Urinary bladder (tissue), 4 donors: Measurements from ENCODE around the gene KLK6. TPM values are rescaled to one million over a fixed set of nuclear protein-coding genes. Genes with fewer than 3 reads are reported as not detected.
"Not testable (repeated sequence)": the region's sequence is repeated elsewhere in the genome, so short reads cannot be mapped to it uniquely, and the experiment has no call there.

Source experiments
- DNase-seq: peaks from one replicate; pipeline ENCODE4 v3.0.0-alpha.2; 2015; ENCODE audit errors: extremely low spot score
- H3K27ac ChIP-seq: one replicate; pipeline ENCODE4 v1.5.1; 2013; ENCODE audit warnings: low read depth, mild to moderate bottlenecking, moderate library complexity
- H3K36me3 ChIP-seq: one replicate; pipeline ENCODE4 v1.6.1; 2013; ENCODE audit warnings: mild to moderate bottlenecking, moderate library complexity; ENCODE audit not compliant: insufficient read depth
- H3K4me1 ChIP-seq: one replicate; pipeline ENCODE4 v1.6.1; 2013; ENCODE audit warnings: mild to moderate bottlenecking, moderate library complexity; ENCODE audit not compliant: insufficient read depth
- H3K4me3 ChIP-seq: one replicate; pipeline ENCODE4 v1.5.1; 2013; ENCODE audit warnings: low read depth, low read length
- WGBS: extraction: QIAGEN DNeasy Blood & Tissue Kit; methylation state at CpG from one replicate; pipeline ENCODE4 v1.1.7; 2013; 5-methylcytosine and 5-hydroxymethylcytosine counted together
- polyA plus RNA-seq: library from polyadenylated mRNA; stranded (reverse); fragments of 200-250 nt; gene quantifications from one replicate; pipeline ENCODE4 v1.2.3, GENCODE V29; 2013
- total RNA-seq: library from RNA; depleted of rRNA; stranded (reverse); fragments of >200 nt; gene quantifications from one replicate; pipeline ENCODE4 v1.2.3, GENCODE V29; 2014
- donor health status: healthy with polysubstance abuse.
- donor health status: healthy.

The KLK6 gene
- total and polyA plus RNA-seq, 2 donors, result not detected

DNA sequence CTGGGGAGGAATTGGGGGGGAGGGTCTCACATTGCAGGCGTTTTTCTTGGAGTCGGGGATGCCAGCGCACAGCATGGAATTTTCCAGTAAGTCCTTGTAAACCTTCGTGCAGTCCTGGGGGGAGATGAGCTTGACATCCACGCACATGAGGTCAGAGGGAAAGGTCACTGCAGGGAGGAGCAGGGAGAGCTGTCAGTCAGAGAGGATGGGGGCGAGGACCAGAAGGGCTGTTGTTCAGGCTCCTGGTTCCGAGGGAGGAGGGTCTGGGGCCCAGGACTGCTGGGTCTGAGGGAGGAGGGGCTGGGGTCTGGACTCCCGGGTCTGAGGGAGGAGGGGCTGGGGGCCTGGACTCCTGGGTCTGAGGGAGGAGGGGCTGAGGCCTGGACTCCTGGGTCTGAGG, 10.4 kb upstream of the KLK6 start:
- no peak for DNase-seq
- no peaks in the 10 kb centered on the region for H3K36me3 ChIP-seq
- H3K4me1 ChIP-seq, result no peaks in the 10 kb centered on the region
- no peak overlapping the region for H3K4me3 ChIP-seq
- no peak overlapping the region for H3K27ac ChIP-seq
- 18% methylated on average over 8 of the region's 8 CpGs for WGBS

DNA sequence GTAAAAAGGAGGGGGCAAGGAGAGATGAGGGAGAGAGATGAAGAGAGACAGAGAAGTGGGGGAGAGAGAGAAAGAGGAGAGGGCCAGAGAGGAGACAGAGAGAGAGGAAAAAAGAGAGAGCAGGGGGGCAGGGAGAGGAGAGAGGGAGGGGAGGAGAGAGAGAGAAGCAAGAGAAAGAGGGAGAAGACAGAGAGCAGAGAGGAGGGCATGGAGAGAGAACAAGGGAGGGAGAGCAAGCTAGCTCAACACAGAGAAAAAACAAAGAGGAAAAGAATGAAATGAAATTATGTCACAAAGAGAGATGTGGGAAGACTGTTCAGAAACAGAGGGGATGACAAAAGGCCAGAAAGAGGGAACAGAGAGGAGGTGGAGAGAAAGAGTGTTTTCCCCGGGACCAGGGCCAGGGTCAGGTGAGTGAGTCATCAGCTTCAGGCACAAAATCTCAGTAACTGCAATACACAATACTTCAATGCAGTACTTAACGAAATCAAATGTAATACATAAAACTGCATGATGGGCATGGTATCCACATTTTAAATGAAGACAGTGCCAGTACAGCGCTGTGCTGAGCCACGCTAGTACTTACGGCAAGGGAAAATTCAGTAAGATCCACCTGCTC, 9.5 kb upstream of the KLK6 start:
- H3K4me1 ChIP-seq, result no peaks in the 10 kb centered on the region
- no peak overlapping the region for H3K4me3 ChIP-seq
- no peak overlapping the region for H3K27ac ChIP-seq
- H3K36me3 ChIP-seq, result no peaks in the 10 kb centered on the region
- 56% methylated on average over 5 of the region's 5 CpGs for WGBS
- no peak for DNase-seq

DNA sequence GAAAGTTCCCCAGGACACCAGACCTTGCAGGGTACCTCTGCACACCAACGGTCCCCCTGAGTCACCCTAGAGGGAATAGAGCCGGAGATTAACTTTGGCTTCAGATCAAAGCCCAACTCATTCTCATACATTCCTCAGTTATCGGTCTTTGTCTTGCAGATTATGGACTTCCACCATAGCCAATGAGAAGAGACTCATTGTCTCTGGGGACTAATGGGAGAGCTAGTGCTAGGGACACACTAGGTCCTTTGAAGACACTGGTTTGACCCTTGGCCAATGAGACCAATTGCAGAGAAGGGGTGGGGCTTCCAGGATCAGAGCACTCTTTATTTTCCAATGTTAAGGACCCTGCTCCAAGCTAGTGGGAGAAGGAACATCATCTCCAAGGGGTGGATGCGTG, 8.2 kb upstream of the KLK6 start:
- Histone ChIP-seq H3K27ac (no peak overlapping the region), H3K36me3 (no peaks in the 10 kb centered on the region), H3K4me1 (no peaks in the 10 kb centered on the region), H3K4me3 (no peak overlapping the region)
- WGBS, result 71% methylated on average over 4 of the region's 4 CpGs
- DNase-seq, result no peak

DNA sequence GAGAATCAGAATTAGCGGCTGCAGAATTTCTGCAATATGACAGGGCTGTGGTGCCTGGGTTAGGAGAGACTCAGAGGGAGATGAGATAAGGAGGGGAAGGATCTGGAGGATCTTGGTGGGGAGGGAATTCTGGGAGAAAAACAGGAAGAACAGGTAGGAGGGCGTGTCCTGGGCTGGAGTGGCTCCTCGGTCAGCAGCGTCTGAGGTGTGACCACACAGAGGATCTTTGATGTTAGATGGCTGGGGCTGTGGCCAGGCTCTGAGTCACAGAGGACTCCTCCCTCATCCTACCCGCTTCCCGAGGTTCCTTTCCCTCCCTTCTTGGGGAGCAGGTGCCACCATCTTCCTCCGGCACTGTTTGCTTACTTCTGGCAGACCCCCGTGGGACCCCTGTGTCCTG, 6.4 kb upstream of the KLK6 start:
- WGBS, result 13% methylated on average over 8 of the region's 8 CpGs
- Histone ChIP-seq H3K36me3 (no peaks in the 10 kb centered on the region), H3K27ac (no peak overlapping the region), H3K4me3 (no peak overlapping the region), H3K4me1 (no peaks in the 10 kb centered on the region)
- DNase-seq, result no peak

DNA sequence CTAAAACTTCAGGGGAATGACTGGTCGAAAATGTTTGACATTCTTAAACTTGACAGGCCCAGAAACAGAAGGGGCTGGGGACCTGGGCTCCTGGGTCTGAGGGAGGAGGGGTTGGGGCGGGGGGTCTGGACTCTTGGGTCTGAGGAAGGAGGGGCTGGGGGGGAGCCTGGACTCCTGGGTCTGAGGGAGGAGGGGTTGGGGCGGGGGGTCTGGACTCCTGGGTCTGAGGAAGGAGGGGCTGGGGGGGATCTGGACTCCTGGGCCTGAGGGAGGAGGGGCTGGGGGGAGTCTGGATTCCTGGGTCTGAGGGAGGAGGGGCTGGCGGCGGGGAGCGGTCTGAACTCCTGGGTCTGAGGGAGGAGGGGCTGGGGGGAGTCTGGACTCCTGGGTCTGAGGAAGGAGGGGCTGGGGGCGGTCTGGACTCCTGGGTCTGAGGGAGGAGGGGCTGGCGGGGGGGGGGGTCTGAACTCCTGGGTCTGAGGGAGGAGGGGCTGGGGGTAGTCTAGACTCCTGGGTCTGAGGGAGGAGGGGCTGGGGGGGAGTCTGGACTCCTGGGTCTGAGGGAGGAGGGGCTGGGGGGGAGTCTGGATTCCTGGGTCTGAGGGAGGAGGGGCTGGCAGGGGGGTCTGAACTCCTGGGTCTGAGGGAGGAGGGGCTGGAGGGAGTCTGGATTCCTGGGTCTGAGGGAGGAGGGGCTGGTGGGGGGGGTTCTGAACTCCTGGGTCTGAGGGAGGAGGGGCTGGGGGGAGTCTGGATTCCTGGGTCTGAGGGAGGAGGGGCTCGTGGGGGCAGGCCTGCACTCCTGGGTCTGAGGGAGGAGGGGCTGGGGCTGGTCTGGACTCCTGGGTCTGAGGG, 5.5 kb upstream of the KLK6 start:
- 34% methylated on average over 9 of the region's 9 CpGs for WGBS

DNA sequence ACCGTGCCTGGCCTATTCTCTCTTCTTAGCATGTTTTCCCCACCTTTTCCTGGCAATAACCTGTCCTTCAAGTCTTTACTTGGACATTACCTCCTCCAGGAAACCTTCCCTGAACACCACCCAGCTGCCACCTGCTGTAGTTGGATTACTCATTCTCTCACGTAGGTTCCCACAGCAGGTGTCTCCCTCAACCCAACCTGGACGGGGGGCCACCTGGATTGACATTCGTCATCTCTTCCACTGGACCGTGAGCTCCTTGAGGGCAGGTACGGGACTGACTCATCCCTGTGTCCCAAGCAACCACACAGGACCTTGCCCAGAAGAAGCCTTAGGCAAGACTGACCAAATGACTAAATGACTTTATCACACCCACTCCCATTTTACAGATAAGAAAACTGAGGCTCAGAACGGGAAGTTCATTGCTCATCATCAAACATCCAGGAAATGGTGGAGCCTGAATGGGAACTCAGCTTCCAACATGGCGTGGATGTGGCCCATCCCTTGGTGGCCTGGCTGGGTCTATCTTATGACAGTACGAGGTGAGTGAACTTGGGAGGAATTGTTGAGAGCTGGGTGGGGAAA, 3.5 kb upstream of the KLK6 start:
- Histone ChIP-seq H3K27ac (no peak overlapping the region), H3K4me1 (no peaks in the 10 kb centered on the region), H3K4me3 (no peak overlapping the region), H3K36me3 (no peaks in the 10 kb centered on the region)
- no peak for DNase-seq
- WGBS, result 79% methylated on average over 9 of the region's 9 CpGs

More for the DNA sequence above, 5.5 kb upstream of the KLK6 start:
- DNase-seq, result no peak
- H3K4me3 ChIP-seq, result no peak overlapping the region
- no peaks in the 10 kb centered on the region for H3K36me3 ChIP-seq
- no peak overlapping the region for H3K27ac ChIP-seq
- no peaks in the 10 kb centered on the region for H3K4me1 ChIP-seq

DNA sequence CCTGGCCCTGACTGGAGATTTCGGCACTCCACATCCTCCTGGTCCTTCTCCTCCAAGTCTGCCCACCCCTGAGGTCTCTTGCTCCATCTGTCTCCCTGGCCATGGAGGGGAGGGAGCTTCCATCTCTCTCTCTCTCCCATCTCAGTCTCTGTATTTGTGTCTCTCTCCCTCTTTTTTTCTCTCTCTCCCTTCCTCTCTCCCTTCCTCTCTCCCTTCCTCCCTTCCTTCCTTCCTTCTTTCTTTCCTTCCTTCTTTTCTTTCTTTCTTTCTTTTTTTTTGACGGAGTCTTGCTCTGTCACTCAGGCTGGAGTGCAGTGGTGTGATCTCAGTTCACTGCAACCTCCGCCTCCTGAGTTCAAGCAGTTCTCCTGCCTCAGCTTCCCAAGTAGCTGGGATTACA, 419 bp upstream of the KLK6 start:
- WGBS, result 78% methylated on average over 3 of the region's 3 CpGs
- H3K36me3 ChIP-seq, DNase-seq, H3K4me1 ChIP-seq, H3K4me3 ChIP-seq, H3K27ac ChIP-seq: not testable (repeated sequence)

DNA sequence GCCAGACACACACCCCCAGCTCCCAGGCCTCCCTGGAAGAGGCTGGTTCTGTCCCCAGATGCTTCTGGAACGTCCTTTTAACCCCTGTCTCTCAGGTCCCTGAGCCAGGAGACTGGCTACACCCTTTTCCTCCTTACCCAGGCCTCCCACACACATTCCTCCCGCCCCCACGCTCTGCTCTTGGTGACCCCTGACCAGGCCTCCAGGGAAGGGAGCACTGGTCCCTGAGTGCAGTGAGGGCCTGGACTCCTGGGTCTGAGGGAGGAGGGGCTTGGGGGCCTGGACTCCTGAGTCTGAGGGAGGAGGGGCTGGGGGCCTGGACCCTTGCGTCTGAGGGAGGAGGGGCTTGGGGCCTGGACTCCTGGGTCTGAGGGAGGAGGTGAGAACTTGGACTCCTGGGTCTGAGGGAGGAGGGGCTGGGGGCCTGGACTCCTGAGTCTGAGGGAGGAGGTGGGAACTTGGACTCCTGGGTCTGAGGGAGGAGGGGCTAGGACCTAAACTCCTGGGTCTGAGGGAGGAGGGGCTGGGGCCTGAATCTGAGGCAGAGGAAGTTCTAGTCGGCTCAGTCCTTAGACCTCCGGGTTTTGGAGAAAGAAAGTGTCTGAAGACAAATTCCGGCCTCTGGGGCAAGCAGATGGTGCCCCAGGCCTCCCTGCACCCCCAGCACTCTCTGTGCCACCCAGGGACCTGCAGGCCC, 527 bp downstream of the KLK6 start:
- Histone ChIP-seq H3K36me3 (no peaks in the 10 kb centered on the region), H3K4me1 (no peaks in the 10 kb centered on the region), H3K4me3 (no peak overlapping the region), H3K27ac (no peak overlapping the region)
- DNase-seq, result no peak
- WGBS, result 29% methylated on average over 7 of the region's 7 CpGs

DNA sequence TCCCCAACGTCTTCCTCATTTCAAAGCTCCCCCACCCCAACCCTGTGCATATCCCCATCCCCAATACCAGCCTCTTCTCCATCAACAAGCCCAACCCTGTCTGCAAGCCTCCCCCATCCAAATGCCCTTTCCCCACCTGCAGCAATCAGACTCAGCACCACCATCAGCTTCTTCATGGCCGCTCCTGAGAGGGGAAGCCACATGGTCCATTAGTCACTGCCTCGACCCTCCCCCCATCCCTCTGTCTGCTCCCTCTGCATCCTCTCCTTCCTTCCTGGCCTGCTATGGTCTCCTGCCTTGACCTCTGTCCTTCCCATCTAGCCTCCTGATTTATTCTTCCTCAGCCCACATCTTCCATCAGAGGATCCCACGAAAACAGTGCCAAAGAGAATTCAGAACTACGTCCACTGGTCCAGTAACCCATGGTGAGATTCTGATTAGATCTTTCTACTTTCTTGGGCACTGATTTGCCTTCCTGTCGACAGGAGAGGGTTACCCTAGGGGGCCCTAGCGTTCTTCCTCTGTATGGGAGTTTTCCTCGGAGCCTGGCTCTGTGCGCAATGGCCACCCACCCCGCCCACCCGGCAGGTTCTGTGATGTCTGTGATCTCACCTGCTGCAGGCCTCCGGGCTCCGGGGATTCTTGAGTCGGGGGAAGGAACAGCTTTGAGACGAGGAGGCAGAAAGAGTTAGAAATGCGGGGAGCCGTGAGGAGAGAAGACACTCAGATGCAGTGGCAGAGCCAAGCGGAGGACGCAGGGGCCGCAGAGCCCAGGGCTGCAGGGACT, 1.3 kb downstream of the KLK6 start:
- no peak for DNase-seq
- H3K27ac ChIP-seq, result no peak overlapping the region
- H3K4me3 ChIP-seq, result no peak overlapping the region
- H3K4me1 ChIP-seq, result no peaks in the 10 kb centered on the region
- no peaks in the 10 kb centered on the region for H3K36me3 ChIP-seq
- WGBS, result 28% methylated on average over 20 of the region's 20 CpGs

DNA sequence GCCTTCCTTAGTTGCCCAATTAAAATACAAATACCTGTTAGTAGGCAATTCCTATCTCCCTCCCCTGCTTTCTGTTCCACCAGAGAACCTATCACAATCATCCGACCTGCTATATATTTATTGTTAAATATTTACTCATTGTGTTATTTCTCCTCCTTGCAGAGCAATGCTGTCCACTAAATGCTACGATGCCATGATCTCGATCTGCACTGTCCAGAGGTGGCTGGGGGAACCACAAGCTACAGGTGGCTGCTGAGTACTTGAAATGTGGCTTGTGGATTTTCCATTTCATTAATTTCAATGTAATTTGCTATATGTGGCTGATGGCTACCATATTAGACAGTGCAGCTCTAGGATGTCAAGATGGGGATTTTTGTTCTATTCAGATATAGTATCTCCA, 5.1 kb downstream of the KLK6 start:
- H3K4me3 ChIP-seq, result no peak overlapping the region
- H3K27ac ChIP-seq, result no peak overlapping the region
- no peak for DNase-seq
- H3K4me1 ChIP-seq, result no peaks in the 10 kb centered on the region
- no peaks in the 10 kb centered on the region for H3K36me3 ChIP-seq
- 80% methylated on average over 3 of the region's 3 CpGs for WGBS

DNA sequence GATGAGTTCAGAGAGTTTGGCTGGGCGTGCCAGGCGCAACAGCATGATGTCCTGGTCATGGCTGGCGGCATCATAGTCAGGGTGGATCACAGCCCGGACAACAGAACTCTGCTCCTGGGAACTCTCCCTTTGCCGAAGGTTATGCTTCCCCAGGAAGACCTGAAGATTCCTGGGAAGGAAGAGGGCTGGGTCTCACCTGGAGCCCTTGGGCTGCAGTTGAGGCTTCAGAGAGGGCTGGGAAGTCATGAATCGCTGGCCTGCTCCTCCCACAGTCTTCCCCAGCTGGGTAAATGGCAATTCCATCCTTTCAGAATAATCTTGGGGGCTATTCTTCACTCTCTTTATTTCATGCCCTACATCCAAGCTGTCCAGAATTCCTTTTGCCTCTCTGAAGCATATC, 6.0 kb downstream of the KLK6 start:
- H3K4me1 ChIP-seq, result no peaks in the 10 kb centered on the region
- no peak for DNase-seq
- no peaks in the 10 kb centered on the region for H3K36me3 ChIP-seq
- WGBS, result 84% methylated on average over 6 of the region's 6 CpGs
- no peak overlapping the region for H3K27ac ChIP-seq
- no peak overlapping the region for H3K4me3 ChIP-seq

DNA sequence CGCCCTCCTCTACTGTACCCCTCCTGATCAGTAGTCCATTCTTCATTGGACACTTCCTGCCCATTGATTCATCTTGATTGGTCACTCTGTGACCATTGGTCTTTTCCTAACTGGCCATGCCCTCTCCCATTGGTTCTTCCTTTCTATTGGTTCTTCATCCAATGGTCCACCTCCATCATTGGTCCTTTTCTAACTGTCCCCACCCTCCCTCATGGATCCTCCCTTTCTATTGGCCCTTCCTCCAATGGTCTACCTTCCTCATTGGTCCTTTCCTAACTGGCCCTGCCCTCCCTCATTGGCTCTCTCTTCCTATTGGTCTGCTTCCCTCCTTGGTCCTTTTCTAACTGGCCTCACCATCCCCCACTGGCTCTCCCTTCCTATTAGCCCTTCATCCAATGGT, 7.1 kb downstream of the KLK6 start:
- 95% methylated on average over 1 of the region's 1 CpG for WGBS
- no peak for DNase-seq
- Histone ChIP-seq H3K27ac (no peak overlapping the region), H3K4me3 (no peak overlapping the region), H3K36me3 (no peaks in the 10 kb centered on the region), H3K4me1 (no peaks in the 10 kb centered on the region)
